Keratinocyte (primary cell): ENCODE results near the gene KRTAP9-6. TPM values are rescaled to one million over a fixed set of nuclear protein-coding genes. Genes with fewer than 3 reads are reported as not detected.
"Not testable (repeated sequence)": the region's sequence is repeated elsewhere in the genome, so short reads cannot be mapped to it uniquely, and the experiment has no call there.

Experiments used
- DNase-seq: peaks from one replicate; pipeline ENCODE4 v3.0.0-alpha.2; 2011; ENCODE audit warnings: low read depth, missing footprints, low spot score
- FAIRE-seq: peaks from 2 replicates; lab custom pipeline; 2011; peaks lifted over from hg19 to GRCh38; lab: Jason Lieb, UNC
- H2AFZ ChIP-seq: 2 replicates; pipeline ENCODE4 v1.6.0; 2012; ENCODE audit warnings: low read length, control low read depth, inconsistent platforms; ENCODE audit not compliant: control insufficient read depth
- H3K27ac ChIP-seq: 2 replicates; pipeline ENCODE4 v1.5.1; 2011; ENCODE audit warnings: low read length; ENCODE audit not compliant: control insufficient read depth, insufficient read depth
- H3K27me3 ChIP-seq: 3 replicates; pipeline ENCODE4 v1.6.0; 2011; ENCODE audit warnings: low read length; ENCODE audit not compliant: control insufficient read depth, insufficient read depth; ENCODE audit errors: extremely low read depth
- H3K36me3 ChIP-seq, 2 experiments: 2 replicates in 1 of 2; 3 replicates in 1 of 2; pipeline ENCODE4 v1.5.1; 2011; ENCODE audit warnings: low read length in 2 of 2, mild to moderate bottlenecking in 1 of 2; ENCODE audit not compliant: control insufficient read depth in 2 of 2, insufficient read depth in 2 of 2; ENCODE audit errors: extremely low read depth in 1 of 2
- H3K4me1 ChIP-seq: 3 replicates; pipeline ENCODE4 v1.5.1; 2011; ENCODE audit warnings: low read length; ENCODE audit not compliant: control insufficient read depth, insufficient read depth; ENCODE audit errors: extremely low read depth
- H3K4me2 ChIP-seq: 3 replicates; pipeline ENCODE4 v1.6.0; 2011; ENCODE audit warnings: low read depth, low read length; ENCODE audit not compliant: control insufficient read depth, insufficient read depth; ENCODE audit errors: extremely low read depth
- H3K4me3 ChIP-seq, 3 experiments: fragments of 200-600 bp in 1 of 3; sonication (generic) in 1 of 3; 2 replicates in 2 of 3; 3 replicates in 1 of 3; pipeline ENCODE4 v1.5.1; 2011 to 2016; ENCODE audit warnings: low read length in 3 of 3, mild to moderate bottlenecking in 3 of 3, control low read depth in 2 of 3, inconsistent platforms in 1 of 3, low read depth in 1 of 3, mixed read lengths in 1 of 3, mixed run types in 1 of 3, moderate library complexity in 1 of 3; ENCODE audit not compliant: control insufficient read depth in 2 of 3, insufficient read depth in 2 of 3; ENCODE audit errors: extremely low read depth in 1 of 3
- H3K79me2 ChIP-seq: 2 replicates; pipeline ENCODE4 v1.6.0; 2012; ENCODE audit warnings: low read length; ENCODE audit not compliant: control insufficient read depth, insufficient read depth
- H3K9ac ChIP-seq: 3 replicates; pipeline ENCODE4 v1.6.0; 2011; ENCODE audit warnings: low read length; ENCODE audit not compliant: control insufficient read depth, insufficient read depth; ENCODE audit errors: extremely low read depth
- H3K9me1 ChIP-seq: 3 replicates; pipeline ENCODE4 v1.6.0; 2011; ENCODE audit warnings: low read length; ENCODE audit not compliant: control insufficient read depth, insufficient read depth; ENCODE audit errors: extremely low read depth
- H3K9me3 ChIP-seq: 2 replicates; pipeline ENCODE4 v1.5.1; 2012; ENCODE audit warnings: low read depth, low read length; ENCODE audit not compliant: control insufficient read depth
- H4K20me1 ChIP-seq: 3 replicates; pipeline ENCODE4 v1.6.0; 2011; ENCODE audit warnings: low read length; ENCODE audit not compliant: control insufficient read depth, insufficient read depth; ENCODE audit errors: extremely low read depth
- CTCF ChIP-seq, 3 experiments: IDR thresholded peaks in 1 of 3; conservative IDR thresholded peaks in 1 of 3; optimal IDR thresholded peaks in 1 of 3; 2 replicates in 2 of 3; 3 replicates in 1 of 3; pipeline versions ENCODE3 to v1.5.1; 2011; ENCODE audit warnings: low read length in 3 of 3, mild to moderate bottlenecking in 3 of 3, moderate library complexity in 2 of 3, control low read depth in 1 of 3, inconsistent platforms in 1 of 3; ENCODE audit not compliant: insufficient read depth in 2 of 3; ENCODE audit errors: extremely low read depth in 1 of 3
- EZH2 ChIP-seq: IDR thresholded peaks from one replicate; pipeline ENCODE4 v1.6.1; 2012; ENCODE audit warnings: inconsistent platforms, mild to moderate bottlenecking, low read length, moderate library complexity
- dilution Hi-C: fragments of 300-500 bp; cut with MboI; formaldehyde crosslinking; loops from one replicate; pipeline ENCODE4 v1.7.0; 2020; ENCODE audit warnings: low sequenced_read_pairs; ENCODE audit not compliant: extremely low pct_ligation_motif_present
- polyA plus RNA-seq, 5 experiments: library from polyadenylated mRNA; depleted of rRNA in 3 of 5; stranded (reverse) in 3 of 5; stranded (forward) in 1 of 5; unstranded in 1 of 5; fragments of >200 nt; gene quantifications; 1 replicate in 1 of 5; 2 replicates in 3 of 5; 3 replicates in 1 of 5; pipeline versions ENCODE4 v1.2.1 to v1.2.3, GENCODE V29; 2011 to 2012; ENCODE audit warnings: missing spikeins in 2 of 5, low read depth in 1 of 5, low replicate concordance in 1 of 5

KRTAP9-6 gene
- polyA plus RNA-seq, 1 donor (not counting 4 experiments of a cell fraction or from before 2014, with no cell fraction given), result not detected

GRCh38 chr17:41223821-41224220 lies 41.4 kb upstream of the KRTAP9-6 start:
- TF ChIP-seq CTCF (optimal IDR thresholded peaks at IDR 0.05 in 1 of 3, IDR thresholded peaks at IDR 0.05 in 1 of 3, conservative IDR thresholded peaks at IDR 0.05 in 1 of 3; ENCODE audit: extremely low read depth in 1 of 3, insufficient read depth in 2 of 3, low read length in 3 of 3) (no peak), EZH2 (no peak)
- dilution Hi-C loops, result no loop called here
- no peak for FAIRE-seq
- Histone ChIP-seq H3K9me3 (no peaks in the 10 kb centered on the region), H3K9me1 (no peaks in the 10 kb centered on the region), H3K4me1 (no peaks in the 10 kb centered on the region), H3K36me3 (no peaks in the 10 kb centered on the region), H2AFZ (no peak overlapping the region), H3K79me2 (no peaks in the 10 kb centered on the region), H3K27me3 (no peaks in the 10 kb centered on the region), H3K4me3 (no peak overlapping the region), H3K27ac (no peak overlapping the region), H3K9ac (no peak overlapping the region), H3K4me2 (no peak overlapping the region), H4K20me1 (no peaks in the 10 kb centered on the region)
- no peak for DNase-seq

- FAIRE-seq (no peak), DNase-seq (no peak)
- Histone ChIP-seq H3K4me3 (no peak overlapping the region), H3K9ac (no peak overlapping the region), H3K27ac (no peak overlapping the region), H4K20me1 (no peaks in the 10 kb centered on the region), H3K27me3 (no peaks in the 10 kb centered on the region), H3K9me3 (no peaks in the 10 kb centered on the region), H3K4me2 (no peak overlapping the region), H3K36me3 (no peaks in the 10 kb centered on the region), H2AFZ (no peak overlapping the region), H3K9me1 (no peaks in the 10 kb centered on the region), H3K79me2 (no peaks in the 10 kb centered on the region), H3K4me1 (no peaks in the 10 kb centered on the region)
- dilution Hi-C loops, result no loop called here
- TF ChIP-seq CTCF (optimal IDR thresholded peaks at IDR 0.05 in 1 of 3, IDR thresholded peaks at IDR 0.05 in 1 of 3, conservative IDR thresholded peaks at IDR 0.05 in 1 of 3; ENCODE audit: extremely low read depth in 1 of 3, insufficient read depth in 2 of 3, low read length in 3 of 3) (no peak), EZH2 (no peak)
These were observed 39.1 kb upstream of the KRTAP9-6 start for GRCh38 chr17:41226051-41226450.

GRCh38 chr17:41226598-41227095 lies 38.5 kb upstream of the KRTAP9-6 start, which contains the start of gene KRTAP9-2:
Gene KRTAP9-2, plus strand, starts transcription at chr17:41226648. Its CDS starts 7 bp downstream, at chr17:41226655.
- H3K4me2 ChIP-seq, H3K27ac ChIP-seq, H3K4me1 ChIP-seq, H2AFZ ChIP-seq, H3K9me3 ChIP-seq, H4K20me1 ChIP-seq, H3K36me3 ChIP-seq, H3K79me2 ChIP-seq, H3K4me3 ChIP-seq, FAIRE-seq, H3K9ac ChIP-seq, H3K9me1 ChIP-seq, DNase-seq, H3K27me3 ChIP-seq, dilution Hi-C loops: not testable (repeated sequence)
